DND-41 (cell line): ENCODE data around the gene SLC25A41.

Experiments
- ATAC-seq: fragments of 200-7000 bp; cut with Tn5 transposase; 3 replicates; pipeline ENCODE4 v1.9.1; 2021; ENCODE audit warnings: low read depth; ENCODE audit not compliant: insufficient read depth
- DNase-seq: peaks from one replicate; pipeline ENCODE4 v3.0.0-alpha.2; 2020
- H2AFZ ChIP-seq: 2 replicates; pipeline ENCODE4 v1.6.0; 2012; ENCODE audit warnings: low read depth, low read length
- H3K27ac ChIP-seq: 2 replicates; pipeline ENCODE4 v1.5.1; 2012; ENCODE audit warnings: low read length, inconsistent platforms
- H3K27me3 ChIP-seq: fragments of 200-600 bp; sonication (generic); 2 replicates; pipeline ENCODE4 v1.6.0; 2012; ENCODE audit warnings: low read length, mild to moderate bottlenecking, inconsistent platforms; ENCODE audit not compliant: insufficient read depth, poor library complexity
- H3K36me3 ChIP-seq: 2 replicates; pipeline ENCODE4 v1.5.1; 2012; ENCODE audit warnings: low read length, inconsistent platforms; ENCODE audit not compliant: insufficient read depth
- H3K4me1 ChIP-seq: 2 replicates; pipeline ENCODE4 v1.5.1; 2012; ENCODE audit warnings: mild to moderate bottlenecking, low read length; ENCODE audit not compliant: insufficient read depth
- H3K4me2 ChIP-seq: 2 replicates; pipeline ENCODE4 v1.6.0; 2012; ENCODE audit warnings: mild to moderate bottlenecking, moderate library complexity, low read length, inconsistent platforms; ENCODE audit not compliant: insufficient read depth
- H3K4me3 ChIP-seq, 2 experiments: fragments of 200-600 bp in 1 of 2; shearing (Covaris generic) in 1 of 2; 2 replicates each; pipeline ENCODE4 v1.5.1; 2012 to 2016; ENCODE audit warnings: inconsistent platforms in 2 of 2, low read length in 2 of 2, mild to moderate bottlenecking in 2 of 2, low read depth in 1 of 2, moderate library complexity in 1 of 2
- H3K79me2 ChIP-seq: 2 replicates; pipeline ENCODE4 v1.6.0; 2012; ENCODE audit warnings: low read length, inconsistent platforms; ENCODE audit not compliant: insufficient read depth
- H3K9ac ChIP-seq: 2 replicates; pipeline ENCODE4 v1.6.0; 2012; ENCODE audit warnings: low read depth, mild to moderate bottlenecking, inconsistent platforms, low read length, moderate library complexity
- H3K9me3 ChIP-seq: 2 replicates; pipeline ENCODE4 v1.5.1; 2012; ENCODE audit warnings: low read length, moderate library complexity, mild to moderate bottlenecking, inconsistent platforms; ENCODE audit not compliant: insufficient read depth, severe bottlenecking
- H4K20me1 ChIP-seq: 2 replicates; pipeline ENCODE4 v1.6.0; 2012; ENCODE audit warnings: low read length; ENCODE audit not compliant: insufficient read depth
- EZH2 ChIP-seq: IDR thresholded peaks from 3 replicates; pipeline ENCODE4 v1.6.1; 2012; ENCODE audit warnings: borderline replicate concordance, low read depth, mild to moderate bottlenecking, moderate library complexity, low read length, inconsistent platforms; ENCODE audit not compliant: severe bottlenecking
- TF ChIP-seq, protein P1 (sequence below): IDR thresholded peaks from 2 replicates; pipeline ENCODE4 v1.5.1; 2012; ENCODE audit warnings: borderline replicate concordance, low read length, moderate library complexity, mild to moderate bottlenecking; ENCODE audit not compliant: poor library complexity, severe bottlenecking; ENCODE audit errors: extremely low read depth

The SLC25A41 gene

DNA sequence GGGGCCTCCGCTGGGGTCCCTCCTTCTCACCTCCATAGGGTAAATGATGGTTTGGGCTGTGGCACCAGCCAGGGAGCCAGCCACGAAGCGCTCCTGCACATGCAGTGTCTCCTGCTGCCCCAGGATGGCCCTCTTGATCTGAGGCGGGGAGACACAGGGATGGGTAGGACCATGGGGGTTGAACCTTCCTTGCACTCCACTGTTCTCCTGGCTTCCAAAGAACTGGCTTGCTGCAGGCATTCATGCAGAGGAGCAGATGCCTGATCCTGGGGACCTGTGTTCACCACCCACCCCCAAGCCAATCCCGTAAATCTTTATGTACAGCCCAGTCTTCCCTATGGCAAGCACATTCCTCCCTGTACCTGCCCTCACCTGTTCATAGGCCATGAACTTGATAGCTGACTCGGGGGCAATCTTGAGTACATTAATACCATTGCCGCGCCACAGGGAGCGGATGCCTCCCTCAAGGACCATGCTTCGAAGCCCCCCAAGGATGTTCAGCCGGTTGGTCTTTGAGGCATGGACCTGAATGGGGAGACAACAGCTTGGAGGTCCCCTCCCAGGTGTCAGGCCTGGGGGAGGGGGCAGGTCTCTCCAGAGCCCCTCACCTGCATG, 20.5 kb upstream of the SLC25A41 start:
- Histone ChIP-seq H3K4me1 (peaks cover 12% of the 10 kb centered on the region), H3K27ac (no peak overlapping the region), H2AFZ (no peak overlapping the region), H3K9me3 (peaks cover 16% of the 10 kb centered on the region), H3K27me3 (no peaks in the 10 kb centered on the region), H3K79me2 (peaks cover 2% of the 10 kb centered on the region; the same call in 1 of the 2 replicates), H4K20me1 (no peaks in the 10 kb centered on the region), H3K9ac (no peak overlapping the region), H3K36me3 (peaks cover 36% of the 10 kb centered on the region), H3K4me2 (no peak overlapping the region), H3K4me3 (no peak overlapping the region)
- ATAC-seq (no peak), DNase-seq (no peak)
- TF ChIP-seq, protein P1, sequence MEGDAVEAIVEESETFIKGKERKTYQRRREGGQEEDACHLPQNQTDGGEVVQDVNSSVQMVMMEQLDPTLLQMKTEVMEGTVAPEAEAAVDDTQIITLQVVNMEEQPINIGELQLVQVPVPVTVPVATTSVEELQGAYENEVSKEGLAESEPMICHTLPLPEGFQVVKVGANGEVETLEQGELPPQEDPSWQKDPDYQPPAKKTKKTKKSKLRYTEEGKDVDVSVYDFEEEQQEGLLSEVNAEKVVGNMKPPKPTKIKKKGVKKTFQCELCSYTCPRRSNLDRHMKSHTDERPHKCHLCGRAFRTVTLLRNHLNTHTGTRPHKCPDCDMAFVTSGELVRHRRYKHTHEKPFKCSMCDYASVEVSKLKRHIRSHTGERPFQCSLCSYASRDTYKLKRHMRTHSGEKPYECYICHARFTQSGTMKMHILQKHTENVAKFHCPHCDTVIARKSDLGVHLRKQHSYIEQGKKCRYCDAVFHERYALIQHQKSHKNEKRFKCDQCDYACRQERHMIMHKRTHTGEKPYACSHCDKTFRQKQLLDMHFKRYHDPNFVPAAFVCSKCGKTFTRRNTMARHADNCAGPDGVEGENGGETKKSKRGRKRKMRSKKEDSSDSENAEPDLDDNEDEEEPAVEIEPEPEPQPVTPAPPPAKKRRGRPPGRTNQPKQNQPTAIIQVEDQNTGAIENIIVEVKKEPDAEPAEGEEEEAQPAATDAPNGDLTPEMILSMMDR = no peak
- no peak for TF ChIP-seq EZH2

DNA sequence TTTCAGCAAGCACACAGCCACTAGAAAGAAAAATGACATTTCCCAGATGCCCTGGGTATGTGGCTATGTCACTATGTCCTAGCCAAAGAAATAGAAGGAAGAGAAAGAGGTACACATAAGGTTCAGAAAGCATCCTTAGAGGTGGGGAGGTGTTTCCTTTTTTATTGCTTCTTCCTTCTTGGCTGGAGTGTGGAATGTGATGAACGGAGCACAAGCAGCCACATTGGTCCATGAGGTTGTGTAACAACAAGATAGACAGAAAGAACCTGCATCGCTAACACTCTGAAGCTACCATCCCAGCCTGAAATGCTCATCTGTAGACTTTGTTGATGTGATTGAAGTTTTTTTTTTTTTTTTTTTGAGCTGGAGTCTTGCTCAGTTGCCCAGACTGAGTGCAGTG, 19.3 kb upstream of the SLC25A41 start:
- H3K27me3 ChIP-seq = no peaks in the 10 kb centered on the region
- H3K9me3 ChIP-seq = peaks cover 16% of the 10 kb centered on the region
- no peak overlapping the region for H3K9ac ChIP-seq
- H3K27ac ChIP-seq = no peak overlapping the region
- H3K4me3 ChIP-seq = no peak overlapping the region
- ATAC-seq = no peak
- DNase-seq = no peak
- TF ChIP-seq EZH2 = no peak
- TF ChIP-seq, protein P1 = no peak
- no peak overlapping the region for H2AFZ ChIP-seq
- no peaks in the 10 kb centered on the region for H3K79me2 ChIP-seq
- peaks cover 36% of the 10 kb centered on the region for H3K36me3 ChIP-seq
- no peaks in the 10 kb centered on the region for H4K20me1 ChIP-seq
- no peak overlapping the region for H3K4me2 ChIP-seq
- peaks cover under 1% of the 10 kb centered on the region; the same call in 1 of the 2 replicates for H3K4me1 ChIP-seq

DNA sequence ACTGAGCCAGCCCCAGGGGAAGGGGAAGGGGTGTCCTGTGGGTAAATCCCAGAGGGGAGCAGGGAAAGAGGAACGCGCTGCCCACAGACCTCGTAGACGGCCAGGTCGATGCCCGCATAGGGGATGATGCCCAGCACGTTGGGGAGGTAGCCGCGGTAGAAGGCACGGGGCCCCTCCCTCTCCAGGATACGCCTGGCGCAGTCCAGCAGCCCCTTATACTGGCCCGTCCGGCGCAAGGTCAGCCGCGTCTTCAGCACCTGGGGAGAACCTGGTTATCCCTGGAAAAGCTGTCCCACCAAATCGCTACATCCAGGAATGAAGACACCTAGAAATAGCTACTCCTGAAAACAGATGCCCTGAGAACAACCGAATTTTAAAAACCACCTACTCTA, 18.7 kb upstream of the SLC25A41 start:
- TF ChIP-seq, protein P1 = no peak
- no peak for TF ChIP-seq EZH2
- Histone ChIP-seq H3K4me1 (no peaks in the 10 kb centered on the region), H3K4me3 (no peak overlapping the region), H3K27me3 (no peaks in the 10 kb centered on the region), H3K27ac (no peak overlapping the region), H3K9me3 (peaks cover 16% of the 10 kb centered on the region), H3K9ac (no peak overlapping the region), H3K79me2 (no peaks in the 10 kb centered on the region), H3K4me2 (no peak overlapping the region), H3K36me3 (peaks cover 36% of the 10 kb centered on the region), H4K20me1 (no peaks in the 10 kb centered on the region), H2AFZ (no peak overlapping the region)
- DNase-seq (no peak), ATAC-seq (no peak)
